CD4-positive, alpha-beta T cell treated with Interleukin-6 for 4 hours (primary cell): Measurements from ENCODE around the gene PUS10.
"Not testable (repeated sequence)": the region's sequence is repeated elsewhere in the genome, so short reads cannot be mapped to it uniquely, and the experiment has no call there.

Experiments
- DNase-seq: peaks from one replicate; pipeline ENCODE4 v3.0.0-alpha.2; 2020; ENCODE audit warnings: mixed read lengths

PUS10 gene

DNA sequence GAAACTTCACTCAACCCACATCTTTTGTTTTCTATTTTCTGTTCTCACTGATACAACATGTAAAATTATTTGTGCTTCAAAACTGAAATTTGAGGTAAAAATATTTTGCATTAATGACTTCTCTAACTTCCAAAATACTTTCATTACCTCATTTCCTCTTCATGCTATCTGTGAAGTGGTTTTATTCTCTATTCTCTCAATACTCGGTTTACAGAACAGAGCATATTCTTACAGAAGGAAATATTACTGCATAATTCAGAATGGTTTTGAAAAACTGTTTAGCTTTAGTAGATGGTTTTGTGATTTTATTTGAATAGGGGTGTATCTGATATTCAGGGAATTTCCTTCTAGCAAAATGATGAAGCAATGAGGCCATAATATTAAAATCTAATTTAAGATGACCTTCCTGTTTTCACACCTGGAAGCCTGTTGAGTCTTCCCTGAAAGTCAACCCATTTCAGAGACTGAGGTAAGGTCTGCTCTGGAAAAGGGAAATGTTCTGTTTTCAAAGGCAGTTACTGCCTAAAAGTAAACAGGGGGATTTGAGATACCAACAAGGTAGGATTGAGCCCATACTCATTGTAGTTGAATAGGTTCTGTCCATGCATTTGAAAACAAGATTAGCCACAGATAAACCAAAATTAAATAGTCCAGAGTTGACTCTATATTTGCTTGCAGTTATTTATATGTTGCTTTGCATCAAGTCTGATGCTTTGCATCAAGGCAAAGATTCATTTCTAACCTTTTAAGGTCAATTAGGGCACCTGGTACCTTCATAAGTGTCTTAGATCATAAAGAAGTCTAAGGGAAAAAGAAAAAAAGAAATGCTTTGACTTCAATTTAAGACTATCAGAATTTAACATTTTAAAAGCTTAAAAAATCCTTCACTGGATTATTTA lies 51.3 kb downstream of the PUS10 start:
- DNase-seq: no peak

DNA sequence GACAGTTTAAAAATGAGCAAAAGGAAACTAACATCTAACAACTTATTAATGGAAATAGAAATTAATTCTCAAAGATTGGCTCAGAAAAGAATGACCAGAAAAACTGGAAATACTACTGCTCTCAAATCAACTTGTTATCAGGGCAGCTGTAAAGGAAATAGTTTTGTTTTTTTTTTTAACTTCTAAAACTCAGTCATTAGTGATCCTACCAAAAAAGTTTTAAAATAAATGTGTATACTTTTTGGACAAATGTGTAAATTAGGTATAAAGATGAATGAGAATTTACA lies 52.6 kb downstream of the PUS10 start:
- no peak for DNase-seq

DNA sequence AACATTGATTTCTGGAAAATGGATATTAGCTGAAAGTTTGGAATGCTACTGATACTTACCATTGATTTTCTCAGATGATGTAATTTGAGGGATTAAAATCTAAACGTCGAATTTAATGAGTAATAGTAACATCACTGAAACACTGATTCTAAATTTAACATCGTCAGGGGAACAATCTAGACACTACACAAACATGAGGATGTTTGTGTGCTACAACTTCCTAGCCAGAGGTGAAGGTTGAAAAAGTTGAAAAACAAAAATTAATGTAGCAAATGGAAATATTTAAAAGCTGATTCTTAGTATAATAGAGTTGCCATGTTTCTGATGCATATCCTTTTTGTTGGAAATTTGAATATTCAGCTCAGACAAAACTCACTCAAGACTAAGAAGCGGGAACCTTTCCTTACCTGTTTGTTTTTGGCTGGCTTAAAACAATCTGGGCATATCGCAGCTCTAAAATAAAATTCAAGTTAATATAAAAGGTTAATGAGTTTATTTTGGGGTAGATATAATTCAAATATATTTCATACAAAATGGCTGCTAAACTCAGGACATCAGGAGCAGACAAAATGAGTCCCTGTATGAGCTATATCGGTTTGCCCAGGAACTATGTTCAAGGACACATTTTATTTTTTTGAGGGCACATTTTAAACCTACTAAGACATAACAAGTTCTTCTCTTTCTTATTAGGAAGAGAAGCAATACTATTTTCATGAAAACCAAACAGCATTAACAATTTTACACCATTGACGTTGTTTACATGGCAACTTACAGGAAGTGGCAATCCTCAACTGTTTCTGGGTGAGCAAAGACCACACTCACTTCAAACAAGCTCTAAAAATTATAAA lies 53.2 kb downstream of the PUS10 start:
- peak; percentile 15 for DNase-seq

- DNase-seq: no peak
These were observed 54.9 kb downstream of the PUS10 start for GRCh38 chr2:60963190-60963589.

DNA sequence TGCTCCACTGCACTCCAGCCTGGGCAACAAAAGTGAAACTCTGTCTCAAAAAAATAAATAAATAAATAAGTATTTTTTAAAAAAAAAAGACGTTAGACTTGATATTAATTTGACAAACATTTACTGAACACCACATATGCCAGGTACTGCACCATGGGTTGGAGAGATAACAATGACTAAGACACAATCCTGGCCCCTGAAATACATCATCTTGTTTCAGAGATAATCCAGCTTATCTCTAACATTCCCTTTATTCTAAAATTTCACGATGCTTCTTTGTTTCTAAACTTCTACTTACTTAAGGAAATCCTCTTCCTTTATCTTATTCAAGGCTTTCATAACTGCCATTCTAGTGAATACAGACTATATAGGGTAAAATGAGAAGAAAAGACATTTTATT lies 55.5 kb downstream of the PUS10 start:
- no peak for DNase-seq

DNA sequence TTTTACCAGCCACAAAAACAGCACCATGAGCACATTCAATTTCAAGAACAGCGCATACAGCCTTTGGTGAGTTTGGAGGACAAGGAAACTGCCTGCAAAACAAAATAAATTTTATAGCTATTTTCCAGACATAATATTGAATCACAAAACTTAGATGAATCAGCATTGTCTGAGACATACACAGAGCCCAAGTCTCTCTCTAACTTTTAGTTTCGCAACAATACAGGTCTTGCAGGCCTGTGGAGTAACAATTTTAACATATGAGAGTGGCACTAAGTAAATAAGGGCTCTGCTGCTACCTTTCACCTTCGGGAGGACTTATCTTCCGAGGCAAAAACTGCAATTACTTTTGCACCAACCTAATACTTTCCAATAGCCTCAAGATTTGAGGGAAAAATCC lies 56.6 kb downstream of the PUS10 start:
- DNase-seq: no peak

- DNase-seq: no peak
These were observed 57.3 kb downstream of the PUS10 start for GRCh38 chr2:60960706-60961105.

- no peak for DNase-seq
These were observed 58.6 kb downstream of the PUS10 start for GRCh38 chr2:60959501-60959900.

GRCh38 chr2:60958800-60959199 lies 59.3 kb downstream of the PUS10 start:
- no peak for DNase-seq

- DNase-seq: no peak
These were observed 59.7 kb downstream of the PUS10 start for GRCh38 chr2:60958361-60958760.

DNA sequence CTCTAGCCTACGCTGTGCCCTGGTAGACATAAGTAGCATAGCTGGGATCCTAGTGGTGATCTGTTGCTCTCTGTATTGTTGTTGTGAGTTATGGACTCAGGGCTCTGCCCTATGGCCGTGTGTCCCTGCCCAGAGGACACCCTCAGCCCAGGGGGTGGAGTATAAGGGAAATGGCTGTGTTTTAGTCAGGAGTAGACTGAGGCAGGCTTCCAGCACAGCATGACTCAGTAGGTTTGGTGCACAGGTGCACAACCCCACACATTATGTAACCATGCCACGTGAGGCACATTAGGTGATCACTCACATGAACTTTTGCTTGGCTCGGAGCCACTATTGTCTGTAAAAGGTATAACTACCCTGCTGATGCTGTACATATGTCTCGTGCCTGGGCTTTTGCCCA lies 60.4 kb downstream of the PUS10 start:
- DNase-seq: no peak

- DNase-seq: no peak
These were observed 60.8 kb downstream of the PUS10 start for GRCh38 chr2:60957224-60957623.

DNA sequence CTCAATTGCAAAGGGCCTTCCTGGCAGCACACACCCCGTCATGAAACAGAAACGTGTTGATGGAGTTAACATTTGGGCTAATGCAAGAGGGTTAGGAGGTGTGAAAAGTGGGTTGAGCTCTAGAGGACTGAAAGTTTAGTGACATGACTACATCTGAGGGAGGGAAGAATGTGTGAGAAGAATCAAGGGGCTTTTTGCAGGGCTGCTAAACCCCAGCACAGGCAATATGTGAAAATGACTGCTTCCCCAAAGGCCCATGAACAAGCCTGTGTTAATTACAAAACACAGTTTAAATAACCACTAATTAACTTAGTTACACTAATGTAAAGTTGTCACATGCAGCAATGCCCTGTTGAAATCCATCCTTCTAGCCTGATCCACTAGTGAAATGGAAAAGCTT lies 63.9 kb downstream of the PUS10 start:
- DNase-seq: no peak

DNA sequence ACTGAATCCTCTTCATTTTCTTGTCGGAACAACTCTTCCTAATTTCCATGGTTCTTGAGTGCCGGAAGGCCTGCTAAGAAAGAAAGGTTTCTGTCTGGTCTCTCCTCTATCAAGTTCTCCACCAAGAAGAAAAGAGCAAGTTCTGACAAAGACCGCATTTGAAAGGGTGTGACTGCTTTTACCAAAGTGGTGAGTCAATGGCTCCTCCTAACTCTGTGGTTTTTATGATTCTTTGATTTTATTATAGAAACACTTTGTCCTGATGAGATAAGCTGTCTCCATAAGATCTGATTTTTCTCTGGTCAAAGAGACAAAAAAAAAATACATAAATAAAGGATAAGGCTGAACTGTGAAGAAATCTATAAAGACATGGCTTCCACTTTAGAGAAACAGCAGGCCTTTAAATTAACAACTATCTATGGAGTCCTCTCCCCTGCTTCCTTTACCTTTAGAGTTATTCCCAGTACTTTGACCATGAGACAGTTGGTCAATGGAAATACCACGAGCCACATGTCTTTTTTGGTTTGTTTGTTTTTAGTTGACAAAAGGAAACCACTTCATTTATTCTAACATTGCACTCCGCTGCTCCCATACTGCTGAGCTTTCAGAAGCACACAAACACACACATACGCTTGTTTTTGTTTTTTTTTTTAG lies 69.0 kb downstream of the PUS10 start:
- DNase-seq: no peak

- no peak for DNase-seq
These were observed 69.9 kb downstream of the PUS10 start for GRCh38 chr2:60948161-60948560.

DNA sequence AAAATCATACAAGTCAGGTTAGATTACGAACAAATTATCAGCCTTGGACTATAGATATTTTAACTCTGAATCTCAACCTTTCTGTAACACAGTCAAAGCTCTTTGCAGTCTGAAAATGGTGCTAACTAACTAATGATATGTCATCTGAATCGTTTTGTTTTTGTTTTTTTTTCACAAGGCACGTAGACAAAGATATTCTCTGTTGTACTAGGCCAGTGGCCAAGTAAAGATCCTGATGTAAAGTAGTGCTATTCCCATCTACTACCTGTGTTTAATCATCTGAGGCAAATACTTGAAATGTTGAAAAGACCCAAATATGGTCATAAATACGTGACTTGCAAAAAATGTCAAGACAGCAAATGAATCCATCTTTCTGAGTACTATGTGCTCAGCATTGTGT lies 71.0 kb downstream of the PUS10 start:
- DNase-seq: no peak

- DNase-seq: no peak
These were observed 72.7 kb downstream of the PUS10 start for GRCh38 chr2:60945341-60945740.

GRCh38 chr2:60939622-60940021 lies 78.4 kb downstream of the PUS10 start:
- DNase-seq: no peak

DNA sequence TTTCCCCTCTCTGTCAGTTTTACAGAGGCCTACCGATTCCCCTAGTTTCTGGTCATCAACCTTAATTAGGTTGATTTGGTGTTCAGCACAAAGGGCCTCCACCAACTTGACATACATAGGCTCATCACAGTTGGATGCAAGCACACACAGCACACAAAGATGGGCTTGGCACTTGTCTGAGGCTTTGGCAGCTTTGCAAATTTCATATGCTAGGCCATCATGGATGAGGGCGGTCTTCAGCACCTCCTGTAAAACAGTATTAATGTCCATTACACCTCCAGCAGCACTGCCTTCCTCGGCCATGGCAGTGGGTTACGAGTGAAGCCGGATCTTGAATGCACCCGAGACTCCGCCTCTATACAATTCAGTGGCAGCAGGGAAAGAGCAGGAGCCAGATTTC lies 79.8 kb downstream of the PUS10 start:
- no peak for DNase-seq

GRCh38 chr2:60936757-60937156 lies 81.3 kb downstream of the PUS10 start:
- DNase-seq: no peak

DNA sequence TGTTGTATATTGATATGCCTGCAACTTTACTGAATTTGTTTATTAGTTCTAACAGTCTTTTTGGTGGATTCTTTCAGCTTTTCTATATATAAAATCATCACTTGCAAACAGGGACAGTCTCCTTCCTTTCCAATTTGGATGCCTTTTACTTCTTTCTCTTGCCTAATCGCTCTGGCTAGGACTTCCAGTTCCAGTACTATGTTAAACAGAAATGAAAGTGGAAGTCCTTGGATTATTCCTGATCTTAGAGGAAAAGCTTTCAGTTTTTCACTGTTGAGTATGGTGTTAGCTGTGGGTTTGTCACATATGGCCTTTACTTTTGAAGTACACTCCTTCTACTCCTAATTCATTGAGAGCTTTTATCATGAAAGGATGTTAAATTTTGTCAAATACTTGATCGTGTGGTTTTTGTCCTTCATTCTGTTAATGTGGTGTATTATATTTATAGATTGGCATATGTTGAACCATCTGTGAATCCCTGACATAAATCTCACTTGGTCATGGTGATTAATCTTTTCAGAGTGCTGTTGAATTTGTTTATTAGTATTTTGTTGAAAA lies 83.8 kb downstream of the PUS10 start:
- no peak for DNase-seq

DNA sequence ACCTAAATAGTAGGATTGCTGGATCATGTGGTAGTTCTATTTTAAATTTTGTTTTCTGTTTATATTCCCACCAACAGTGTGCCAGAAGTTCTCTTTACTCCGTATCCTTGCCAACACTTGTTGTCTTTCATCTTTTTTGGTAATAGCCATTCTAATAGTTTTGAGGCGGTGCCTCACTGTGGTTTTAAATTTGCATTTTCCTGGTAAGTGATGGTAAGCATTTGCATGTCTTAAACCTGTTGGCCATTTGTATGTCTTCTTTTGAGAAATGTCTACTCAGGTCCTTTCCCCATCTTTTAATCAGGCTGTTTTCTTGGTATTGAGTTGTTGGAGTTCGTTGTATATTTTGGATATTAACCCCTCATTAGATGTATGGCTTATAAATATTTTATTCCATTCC lies 85.1 kb downstream of the PUS10 start:
- no peak for DNase-seq

DNA sequence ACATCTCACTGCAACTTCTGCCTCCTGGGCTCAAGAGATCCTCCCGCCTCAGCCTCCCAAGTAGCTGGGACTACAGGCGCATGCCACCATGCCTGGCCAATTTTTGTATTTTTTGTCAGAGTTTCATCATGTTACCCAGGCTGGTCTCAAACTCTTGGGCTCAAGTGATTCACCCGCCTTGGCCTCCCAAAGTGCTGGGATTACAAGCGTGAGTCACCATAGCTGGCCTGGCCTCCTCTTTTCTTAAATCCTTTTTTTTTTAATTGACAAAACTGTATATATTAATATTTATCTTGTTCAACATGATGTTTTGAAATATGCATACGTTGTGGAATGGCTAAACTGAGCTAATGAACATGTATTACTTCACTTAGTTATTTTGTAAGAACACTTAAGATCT lies 86.0 kb downstream of the PUS10 start:
- DNase-seq: not testable (repeated sequence)
